Ishikawa (cell line): ENCODE results near the gene HNRNPM.

Experiments
- CEBPB ChIP-seq: IDR thresholded peaks from 2 replicates; pipeline ENCODE4 v1.6.1; 2012
- CREB1 ChIP-seq: IDR thresholded peaks from 2 replicates; pipeline ENCODE4 v1.6.1; 2012; ENCODE audit warnings: low read depth
- EGR1 ChIP-seq: IDR thresholded peaks from 2 replicates; pipeline ENCODE4 v1.6.1; 2012
- EP300 ChIP-seq: IDR thresholded peaks from 2 replicates; pipeline ENCODE4 v1.6.1; 2012; ENCODE audit warnings: borderline replicate concordance
- FOXM1 ChIP-seq: IDR thresholded peaks from 2 replicates; pipeline ENCODE4 v1.6.1; 2012; ENCODE audit warnings: low read depth, borderline replicate concordance
- MAX ChIP-seq: IDR thresholded peaks from 2 replicates; pipeline ENCODE4 v1.6.1; 2012
- RAD21 ChIP-seq: IDR thresholded peaks from 2 replicates; pipeline ENCODE4 v1.6.1; 2012; ENCODE audit warnings: low read depth
- TAF1 ChIP-seq: IDR thresholded peaks from 2 replicates; pipeline ENCODE4 v1.6.1; 2012; ENCODE audit warnings: low read depth, mild to moderate bottlenecking
- TEAD4 ChIP-seq: IDR thresholded peaks from 2 replicates; pipeline ENCODE4 v1.6.1; 2012
- YY1 ChIP-seq: IDR thresholded peaks from 2 replicates; pipeline ENCODE4 v1.6.1; 2012; ENCODE audit warnings: low read depth
- TF ChIP-seq, protein P1 (sequence below): IDR thresholded peaks from 2 replicates; pipeline ENCODE4 v1.6.1; 2012; ENCODE audit warnings: low read depth, mild to moderate bottlenecking

- TF ChIP-seq, protein P1, sequence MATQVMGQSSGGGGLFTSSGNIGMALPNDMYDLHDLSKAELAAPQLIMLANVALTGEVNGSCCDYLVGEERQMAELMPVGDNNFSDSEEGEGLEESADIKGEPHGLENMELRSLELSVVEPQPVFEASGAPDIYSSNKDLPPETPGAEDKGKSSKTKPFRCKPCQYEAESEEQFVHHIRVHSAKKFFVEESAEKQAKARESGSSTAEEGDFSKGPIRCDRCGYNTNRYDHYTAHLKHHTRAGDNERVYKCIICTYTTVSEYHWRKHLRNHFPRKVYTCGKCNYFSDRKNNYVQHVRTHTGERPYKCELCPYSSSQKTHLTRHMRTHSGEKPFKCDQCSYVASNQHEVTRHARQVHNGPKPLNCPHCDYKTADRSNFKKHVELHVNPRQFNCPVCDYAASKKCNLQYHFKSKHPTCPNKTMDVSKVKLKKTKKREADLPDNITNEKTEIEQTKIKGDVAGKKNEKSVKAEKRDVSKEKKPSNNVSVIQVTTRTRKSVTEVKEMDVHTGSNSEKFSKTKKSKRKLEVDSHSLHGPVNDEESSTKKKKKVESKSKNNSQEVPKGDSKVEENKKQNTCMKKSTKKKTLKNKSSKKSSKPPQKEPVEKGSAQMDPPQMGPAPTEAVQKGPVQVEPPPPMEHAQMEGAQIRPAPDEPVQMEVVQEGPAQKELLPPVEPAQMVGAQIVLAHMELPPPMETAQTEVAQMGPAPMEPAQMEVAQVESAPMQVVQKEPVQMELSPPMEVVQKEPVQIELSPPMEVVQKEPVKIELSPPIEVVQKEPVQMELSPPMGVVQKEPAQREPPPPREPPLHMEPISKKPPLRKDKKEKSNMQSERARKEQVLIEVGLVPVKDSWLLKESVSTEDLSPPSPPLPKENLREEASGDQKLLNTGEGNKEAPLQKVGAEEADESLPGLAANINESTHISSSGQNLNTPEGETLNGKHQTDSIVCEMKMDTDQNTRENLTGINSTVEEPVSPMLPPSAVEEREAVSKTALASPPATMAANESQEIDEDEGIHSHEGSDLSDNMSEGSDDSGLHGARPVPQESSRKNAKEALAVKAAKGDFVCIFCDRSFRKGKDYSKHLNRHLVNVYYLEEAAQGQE = no peak
- no peak for TF ChIP-seq CEBPB
- no peak for TF ChIP-seq TAF1
- TF ChIP-seq EP300 = no peak
- no peak for TF ChIP-seq TEAD4
- no peak for TF ChIP-seq FOXM1
- TF ChIP-seq CREB1 = no peak
- no peak for TF ChIP-seq EGR1
- TF ChIP-seq RAD21 = no peak
- no peak for TF ChIP-seq MAX
- TF ChIP-seq YY1 = no peak
Measured at GRCh38 chr19:8537099-8537498, 92.3 kb downstream of the HNRNPM start.
